Spleen (tissue), 7 donors: ENCODE results near the gene SCN1B.

Experiments used
- POLR2AphosphoS5 ChIP-seq, 3 donors: sonication (generic); formaldehyde crosslinking; IDR thresholded peaks; one replicate each; pipeline ENCODE4 v1.5.1; 2017; ENCODE audit warnings: antibody characterized with exemption in 3 of 3
- TF ChIP-seq, protein P1 (sequence below), 11 experiments: fragments of 200-600 bp in 7 of 11; fragments of 450-650 bp in 4 of 11; sonication (generic) in 4 of 11; IDR thresholded peaks in 8 of 11; conservative IDR thresholded peaks in 3 of 11; 1 replicate in 7 of 11; 2 replicates in 4 of 11; pipeline versions ENCODE4 v1.4.0 to v1.8.0; 2016 to 2021; ENCODE audit warnings: antibody characterized with exemption in 11 of 11, inconsistent platforms in 4 of 11, mild to moderate bottlenecking in 1 of 11
- donor health status: DM: no; HTN: no; CAD: no; lungs with moderate emphysema.
- donor health status: DM: no; HTN: no; CAD: no.
- donor health status: DM: no; HTN: no; CAD: no.

DNA sequence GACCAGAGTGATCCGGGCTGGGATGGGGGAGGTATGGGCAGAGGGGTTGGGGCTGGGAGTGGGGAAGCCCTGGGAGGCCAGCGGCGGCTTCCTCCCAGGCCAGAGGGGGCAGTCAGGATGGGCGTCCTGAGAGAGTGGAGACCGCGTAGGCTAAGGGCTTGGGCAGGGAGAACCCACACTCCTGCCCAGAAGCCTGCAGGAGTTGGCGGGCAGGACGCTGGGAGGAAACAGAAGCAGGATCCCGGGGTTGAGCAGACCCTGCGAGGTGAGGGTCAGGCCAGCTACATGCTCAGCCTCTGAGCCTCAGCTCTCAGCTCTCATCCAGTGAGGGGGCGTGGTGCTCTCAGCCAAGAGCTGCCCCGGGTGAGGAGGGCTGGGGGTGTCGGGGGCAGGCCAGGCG, 7.8 kb upstream of the SCN1B start:
- TF ChIP-seq, protein P1, sequence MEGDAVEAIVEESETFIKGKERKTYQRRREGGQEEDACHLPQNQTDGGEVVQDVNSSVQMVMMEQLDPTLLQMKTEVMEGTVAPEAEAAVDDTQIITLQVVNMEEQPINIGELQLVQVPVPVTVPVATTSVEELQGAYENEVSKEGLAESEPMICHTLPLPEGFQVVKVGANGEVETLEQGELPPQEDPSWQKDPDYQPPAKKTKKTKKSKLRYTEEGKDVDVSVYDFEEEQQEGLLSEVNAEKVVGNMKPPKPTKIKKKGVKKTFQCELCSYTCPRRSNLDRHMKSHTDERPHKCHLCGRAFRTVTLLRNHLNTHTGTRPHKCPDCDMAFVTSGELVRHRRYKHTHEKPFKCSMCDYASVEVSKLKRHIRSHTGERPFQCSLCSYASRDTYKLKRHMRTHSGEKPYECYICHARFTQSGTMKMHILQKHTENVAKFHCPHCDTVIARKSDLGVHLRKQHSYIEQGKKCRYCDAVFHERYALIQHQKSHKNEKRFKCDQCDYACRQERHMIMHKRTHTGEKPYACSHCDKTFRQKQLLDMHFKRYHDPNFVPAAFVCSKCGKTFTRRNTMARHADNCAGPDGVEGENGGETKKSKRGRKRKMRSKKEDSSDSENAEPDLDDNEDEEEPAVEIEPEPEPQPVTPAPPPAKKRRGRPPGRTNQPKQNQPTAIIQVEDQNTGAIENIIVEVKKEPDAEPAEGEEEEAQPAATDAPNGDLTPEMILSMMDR (IDR thresholded peaks at IDR 0.05 in 8 of 11, conservative IDR thresholded peaks at IDR 0.05 in 3 of 11): no peak
- TF ChIP-seq POLR2AphosphoS5 (IDR thresholded peaks at IDR 0.05): peak in 2 of 3 donors; percentile 41 to 68
